ENCODE results near the gene STRN3.

The STRN3 gene

GRCh38 chr14:30883508-30884294 is 142.5 kb downstream of the STRN3 start:
- Histone ChIP-seq H3K4me1 (ENCODE audit: insufficient read depth, low read length) (no peaks in the 10 kb centered on the region), H3K9me3 (ENCODE audit: control insufficient read depth, insufficient read depth, low read length) (no peaks in the 10 kb centered on the region), H3K36me3 (ENCODE audit: insufficient read depth, low read length) (no peaks in the 10 kb centered on the region), H3K9ac (ENCODE audit: low read depth, low read length) (no peak overlapping the region)

- H3K36me3 ChIP-seq (ENCODE audit: insufficient read depth, low read length) = no peaks in the 10 kb centered on the region
- H3K4me1 ChIP-seq (ENCODE audit: insufficient read depth, low read length) = no peaks in the 10 kb centered on the region
- H3K9ac ChIP-seq (ENCODE audit: low read depth, low read length) = no peak overlapping the region
- H3K9me3 ChIP-seq (ENCODE audit: control insufficient read depth, insufficient read depth, low read length) = no peaks in the 10 kb centered on the region
Measured at GRCh38 chr14:30882431-30882830, 143.7 kb downstream of the STRN3 start.

- H3K36me3 ChIP-seq (ENCODE audit: insufficient read depth, low read length) = no peaks in the 10 kb centered on the region
- H3K4me1 ChIP-seq (ENCODE audit: insufficient read depth, low read length) = 0 out of 2 replicates have a peak, but pooled peaks cover 5% of the 10 kb centered on the region
- H3K9ac ChIP-seq (ENCODE audit: low read depth, low read length) = no peak overlapping the region
- H3K9me3 ChIP-seq (ENCODE audit: control insufficient read depth, insufficient read depth, low read length) = no peaks in the 10 kb centered on the region
Measured at GRCh38 chr14:30876692-30877091, 149.5 kb downstream of the STRN3 start.

GRCh38 chr14:30875788-30876053 is 150.5 kb downstream of the STRN3 start:
- Histone ChIP-seq H3K4me1 (ENCODE audit: insufficient read depth, low read length) (peaks cover 5% of the 10 kb centered on the region; the same call in 1 of the 2 replicates), H3K36me3 (ENCODE audit: insufficient read depth, low read length) (no peaks in the 10 kb centered on the region), H3K9me3 (ENCODE audit: control insufficient read depth, insufficient read depth, low read length) (no peaks in the 10 kb centered on the region), H3K9ac (ENCODE audit: low read depth, low read length) (peak overlapping the region; percentile 71; the same call in 1 of the 2 replicates)

DNA sequence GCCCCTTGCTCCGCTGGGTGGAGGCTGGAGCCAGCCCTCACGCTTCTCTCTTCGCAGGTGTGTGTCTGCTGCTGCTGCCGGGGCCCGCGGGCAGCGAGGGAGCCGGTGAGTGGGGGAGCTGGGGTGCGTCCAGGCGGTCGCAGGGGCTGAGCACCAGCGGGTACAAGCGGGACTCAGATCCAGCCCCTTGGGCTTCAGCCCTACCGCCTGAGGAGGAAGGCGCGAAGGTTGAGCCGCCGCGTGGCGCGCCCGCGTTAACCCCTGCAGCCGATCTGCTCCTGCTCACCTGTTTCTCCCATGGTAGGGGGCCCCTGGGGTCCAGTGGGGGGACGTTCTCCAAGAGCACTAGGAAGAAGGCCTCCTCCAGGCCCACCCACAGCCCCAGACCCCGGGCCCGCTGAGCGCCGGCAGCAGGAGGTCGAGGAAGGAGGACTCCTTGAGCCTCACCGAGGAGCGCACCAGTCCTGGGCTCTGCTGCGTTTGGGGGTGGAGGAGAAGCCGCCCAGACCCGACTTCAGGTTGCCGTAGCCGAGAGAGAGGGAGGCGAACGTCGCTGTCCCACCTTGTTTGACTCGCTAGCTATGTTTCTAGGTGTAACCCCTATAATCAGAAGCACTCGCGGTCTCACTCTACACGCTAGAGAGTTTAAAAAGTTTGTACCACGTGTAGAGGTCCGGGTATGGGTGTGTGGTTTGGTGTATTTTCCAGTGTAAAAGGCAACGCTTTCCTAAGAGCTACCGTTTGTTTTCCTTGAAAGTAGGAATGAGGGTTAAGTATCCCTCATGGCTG is 151.0 kb downstream of the STRN3 start:
- Histone ChIP-seq H3K36me3 (ENCODE audit: insufficient read depth, low read length) (no peaks in the 10 kb centered on the region), H3K9ac (ENCODE audit: low read depth, low read length) (peak overlapping the region; percentile 71), H3K9me3 (ENCODE audit: control insufficient read depth, insufficient read depth, low read length) (no peaks in the 10 kb centered on the region), H3K4me1 (ENCODE audit: insufficient read depth, low read length) (peaks cover 5% of the 10 kb centered on the region; the same call in 1 of the 2 replicates)

- H3K4me1 ChIP-seq (ENCODE audit: insufficient read depth, low read length) = peaks cover 5% of the 10 kb centered on the region; the same call in 1 of the 2 replicates
- H3K9ac ChIP-seq (ENCODE audit: low read depth, low read length) = peak within 1 kb of the TSS; percentile 71
- no peaks in the 10 kb centered on the region for H3K9me3 ChIP-seq (ENCODE audit: control insufficient read depth, insufficient read depth, low read length)
- H3K36me3 ChIP-seq (ENCODE audit: insufficient read depth, low read length) = no peaks in the 10 kb centered on the region
Measured at GRCh38 chr14:30874120-30874998, 151.8 kb downstream of the STRN3 start, which contains the start of gene COCH. Gene COCH, plus strand, starts transcription at chr14:30874559. Its CDS starts 380 bp downstream, at chr14:30874939.

GRCh38 chr14:30873308-30874119 is 152.7 kb downstream of the STRN3 start:
- Histone ChIP-seq H3K4me1 (ENCODE audit: insufficient read depth, low read length) (peaks cover 5% of the 10 kb centered on the region; the same call in 1 of the 2 replicates), H3K9me3 (ENCODE audit: control insufficient read depth, insufficient read depth, low read length) (no peaks in the 10 kb centered on the region), H3K36me3 (ENCODE audit: insufficient read depth, low read length) (no peaks in the 10 kb centered on the region), H3K9ac (ENCODE audit: low read depth, low read length) (peak overlapping the region; percentile 71; the same call in 1 of the 2 replicates)

DNA sequence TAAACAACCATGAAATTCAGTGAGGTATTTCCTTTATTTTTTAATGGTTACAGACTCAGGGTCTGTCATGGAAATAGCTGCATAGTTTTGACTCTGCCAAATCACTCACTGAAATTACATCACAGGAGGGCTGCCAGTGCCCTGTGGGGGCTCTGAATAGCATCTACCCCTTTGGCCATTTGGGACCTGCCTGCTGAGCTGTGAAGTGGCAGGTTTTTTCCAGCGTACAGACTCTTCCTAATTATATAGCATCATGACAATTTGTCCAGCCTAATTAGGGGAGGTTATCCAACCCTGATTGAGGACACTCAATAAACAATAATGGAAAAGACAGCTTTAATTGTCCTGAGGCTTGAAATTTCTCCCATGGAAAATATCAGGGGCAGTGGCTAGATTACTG is 153.6 kb downstream of the STRN3 start:
- no peak overlapping the region for H3K9ac ChIP-seq (ENCODE audit: low read depth, low read length)
- peaks cover 5% of the 10 kb centered on the region; the same call in 1 of the 2 replicates for H3K4me1 ChIP-seq (ENCODE audit: insufficient read depth, low read length)
- H3K36me3 ChIP-seq (ENCODE audit: insufficient read depth, low read length) = no peaks in the 10 kb centered on the region
- H3K9me3 ChIP-seq (ENCODE audit: control insufficient read depth, insufficient read depth, low read length) = no peaks in the 10 kb centered on the region

DNA sequence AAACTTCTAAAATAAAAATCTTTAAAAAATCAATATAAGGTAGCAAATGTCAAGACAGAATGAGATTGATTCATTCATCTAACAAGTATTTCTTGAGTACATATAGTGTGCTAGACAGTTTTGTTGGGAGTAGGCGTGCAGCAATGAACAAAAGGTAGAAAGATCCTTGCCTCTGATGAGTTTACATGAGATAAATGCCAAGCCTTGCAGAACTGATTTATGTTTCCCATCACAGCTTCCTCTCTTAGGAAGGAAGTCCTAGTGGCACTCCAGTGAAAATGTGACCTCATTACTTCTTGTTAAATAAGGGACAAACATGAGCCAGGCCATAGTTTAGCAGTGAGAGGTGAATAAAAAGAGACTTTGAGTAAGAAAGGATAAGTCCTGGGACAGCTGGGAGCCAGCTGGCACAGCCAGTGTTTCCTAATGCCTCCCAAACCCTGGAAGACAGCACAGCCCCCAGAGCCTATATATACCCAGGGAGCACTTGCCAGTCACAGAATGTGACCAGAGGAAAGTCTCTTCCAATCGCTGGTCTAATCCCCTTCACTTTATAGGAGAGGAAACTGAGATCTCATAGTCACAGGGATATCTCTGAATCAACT is 156.5 kb downstream of the STRN3 start:
- Histone ChIP-seq H3K9me3 (ENCODE audit: control insufficient read depth, insufficient read depth, low read length) (no peaks in the 10 kb centered on the region), H3K9ac (ENCODE audit: low read depth, low read length) (no peak overlapping the region), H3K36me3 (ENCODE audit: insufficient read depth, low read length) (no peaks in the 10 kb centered on the region), H3K4me1 (ENCODE audit: insufficient read depth, low read length) (peaks cover 5% of the 10 kb centered on the region; the same call in 1 of the 2 replicates)

GRCh38 chr14:30868736-30869135 is 157.4 kb downstream of the STRN3 start:
- Histone ChIP-seq H3K9me3 (ENCODE audit: control insufficient read depth, insufficient read depth, low read length) (no peaks in the 10 kb centered on the region), H3K4me1 (ENCODE audit: insufficient read depth, low read length) (peaks cover 5% of the 10 kb centered on the region; the same call in 1 of the 2 replicates), H3K9ac (ENCODE audit: low read depth, low read length) (no peak overlapping the region), H3K36me3 (ENCODE audit: insufficient read depth, low read length) (no peaks in the 10 kb centered on the region)

- H3K9me3 ChIP-seq (ENCODE audit: control insufficient read depth, insufficient read depth, low read length) = no peaks in the 10 kb centered on the region
- H3K4me1 ChIP-seq (ENCODE audit: insufficient read depth, low read length) = no peaks in the 10 kb centered on the region
- no peak overlapping the region for H3K9ac ChIP-seq (ENCODE audit: low read depth, low read length)
- no peaks in the 10 kb centered on the region for H3K36me3 ChIP-seq (ENCODE audit: insufficient read depth, low read length)
Measured at GRCh38 chr14:30864934-30865333, 161.2 kb downstream of the STRN3 start.

DNA sequence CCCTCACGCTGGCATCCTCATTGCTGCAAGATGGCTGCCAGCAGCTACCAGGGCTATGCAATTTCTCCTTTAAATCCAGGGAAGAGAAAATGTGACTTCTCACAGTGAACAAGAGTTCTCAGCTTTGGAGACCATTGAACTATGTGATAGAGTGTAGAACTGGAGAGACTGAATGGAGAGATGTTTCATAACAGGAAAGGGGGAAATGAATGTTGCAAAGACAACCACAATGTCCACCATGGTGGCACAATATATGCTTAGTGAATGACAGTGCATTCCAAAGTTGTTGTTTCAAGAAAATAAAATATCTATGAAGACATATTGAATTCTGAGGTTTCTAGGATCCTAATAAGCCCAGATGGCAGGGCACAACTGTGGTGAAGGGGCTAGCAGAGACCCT is 165.0 kb downstream of the STRN3 start:
- Histone ChIP-seq H3K4me1 (ENCODE audit: insufficient read depth, low read length) (no peaks in the 10 kb centered on the region), H3K36me3 (ENCODE audit: insufficient read depth, low read length) (no peaks in the 10 kb centered on the region), H3K9me3 (ENCODE audit: control insufficient read depth, insufficient read depth, low read length) (no peaks in the 10 kb centered on the region), H3K9ac (ENCODE audit: low read depth, low read length) (no peak overlapping the region)

DNA sequence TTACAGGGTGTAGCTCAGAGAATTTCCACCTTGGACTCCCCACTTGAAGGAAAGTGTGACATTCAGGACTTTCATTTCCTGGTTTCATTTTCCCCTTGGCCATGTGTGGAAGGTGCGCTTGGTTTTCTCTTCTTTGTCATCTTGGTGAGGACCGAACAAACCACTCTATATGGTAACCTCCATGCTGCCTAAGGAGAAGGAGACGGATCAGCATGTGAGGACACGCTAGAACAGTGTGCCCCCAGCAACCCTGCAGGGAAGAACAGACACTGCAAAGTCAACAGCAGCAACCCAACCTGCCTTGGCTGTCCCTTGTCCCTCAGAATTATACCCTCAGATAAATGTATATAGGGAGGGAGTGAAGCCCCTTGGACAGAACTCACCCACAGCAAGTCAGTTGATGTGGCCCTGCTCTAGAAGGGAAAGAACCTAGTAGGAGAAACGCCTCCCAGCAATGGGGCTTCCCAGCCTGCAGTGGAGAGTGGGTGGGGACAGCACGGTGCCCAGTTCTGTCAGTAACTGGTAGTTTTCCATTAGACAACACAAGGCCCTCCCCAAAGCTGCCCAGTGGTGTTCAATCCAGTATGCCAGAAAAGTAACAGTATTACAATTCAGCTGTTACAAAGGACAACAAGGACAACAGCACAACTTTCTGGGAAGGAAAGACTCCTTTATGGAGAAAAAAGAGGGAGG is 170.7 kb downstream of the STRN3 start:
- Histone ChIP-seq H3K9me3 (ENCODE audit: control insufficient read depth, insufficient read depth, low read length) (no peaks in the 10 kb centered on the region), H3K9ac (ENCODE audit: low read depth, low read length) (no peak overlapping the region), H3K4me1 (ENCODE audit: insufficient read depth, low read length) (no peaks in the 10 kb centered on the region), H3K36me3 (ENCODE audit: insufficient read depth, low read length) (no peaks in the 10 kb centered on the region)

Data from ES-I3 (cell line).